DOHH2 (cell line): ENCODE data around the gene WDTC1.

Experiments
- EZH2phosphoT487 ChIP-seq: fragments of 200-600 bp; sonication (generic); IDR thresholded peaks from 2 replicates; pipeline ENCODE4 v1.6.1; 2017; ENCODE audit warnings: borderline replicate concordance, mild to moderate bottlenecking, antibody characterized with exemption, low read length, moderate library complexity, mixed read lengths
- TF ChIP-seq, protein P1 (sequence below): fragments of 200-600 bp; sonication (generic); IDR thresholded peaks from one replicate; pipeline ENCODE4 v1.5.1; 2014; ENCODE audit warnings: antibody characterized with exemption, mild to moderate bottlenecking, low read depth, low read length; ENCODE audit not compliant: poor library complexity, severe bottlenecking

DNA sequence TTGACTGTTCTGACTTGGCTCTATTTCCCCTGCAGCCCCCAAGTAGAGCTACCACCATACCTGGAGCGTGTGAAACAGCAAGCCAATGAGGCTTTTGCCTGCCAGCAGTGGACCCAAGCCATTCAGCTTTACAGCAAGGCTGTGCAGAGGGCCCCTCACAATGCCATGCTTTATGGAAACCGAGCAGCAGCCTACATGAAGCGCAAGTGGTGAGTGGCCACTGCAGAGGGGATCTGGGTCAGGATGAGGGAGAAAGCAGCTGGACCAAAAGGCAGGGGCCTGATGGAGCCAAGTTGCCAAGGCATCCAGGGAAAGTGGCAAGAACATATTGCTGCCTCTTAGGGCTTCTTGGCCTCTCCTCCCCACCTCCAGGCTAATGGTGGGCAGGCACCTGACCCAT is 63.5 kb downstream of the WDTC1 start:
- TF ChIP-seq, protein P1, sequence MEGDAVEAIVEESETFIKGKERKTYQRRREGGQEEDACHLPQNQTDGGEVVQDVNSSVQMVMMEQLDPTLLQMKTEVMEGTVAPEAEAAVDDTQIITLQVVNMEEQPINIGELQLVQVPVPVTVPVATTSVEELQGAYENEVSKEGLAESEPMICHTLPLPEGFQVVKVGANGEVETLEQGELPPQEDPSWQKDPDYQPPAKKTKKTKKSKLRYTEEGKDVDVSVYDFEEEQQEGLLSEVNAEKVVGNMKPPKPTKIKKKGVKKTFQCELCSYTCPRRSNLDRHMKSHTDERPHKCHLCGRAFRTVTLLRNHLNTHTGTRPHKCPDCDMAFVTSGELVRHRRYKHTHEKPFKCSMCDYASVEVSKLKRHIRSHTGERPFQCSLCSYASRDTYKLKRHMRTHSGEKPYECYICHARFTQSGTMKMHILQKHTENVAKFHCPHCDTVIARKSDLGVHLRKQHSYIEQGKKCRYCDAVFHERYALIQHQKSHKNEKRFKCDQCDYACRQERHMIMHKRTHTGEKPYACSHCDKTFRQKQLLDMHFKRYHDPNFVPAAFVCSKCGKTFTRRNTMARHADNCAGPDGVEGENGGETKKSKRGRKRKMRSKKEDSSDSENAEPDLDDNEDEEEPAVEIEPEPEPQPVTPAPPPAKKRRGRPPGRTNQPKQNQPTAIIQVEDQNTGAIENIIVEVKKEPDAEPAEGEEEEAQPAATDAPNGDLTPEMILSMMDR = no peak
- no peak for TF ChIP-seq EZH2phosphoT487
